Gastroesophageal sphincter (tissue), 4 donors: ENCODE measurements around the gene COPZ1. TPM values are rescaled to one million over a fixed set of nuclear protein-coding genes. Genes with fewer than 3 reads are reported as not detected.

Experiments used
- ATAC-seq: fragments of 150-250 bp; one replicate; pipeline ENCODE4 v1.9.1; 2016; ENCODE audit warnings: mild to moderate bottlenecking, moderate library complexity
- H3K27ac ChIP-seq, 4 donors: fragments of 200-600 bp; sonication (generic) in 3 of 4; 1 replicate in 3 of 4; 2 replicates in 1 of 4; pipeline ENCODE4 v1.5.1; 2016 to 2019
- H3K27me3 ChIP-seq: fragments of 200-600 bp; sonication (generic); one replicate; pipeline ENCODE4 v1.5.1; 2019
- H3K36me3 ChIP-seq, 2 donors: fragments of 200-600 bp; sonication (generic); one replicate each; pipeline ENCODE4 v1.5.1; 2019; ENCODE audit warnings: control low read depth in 1 of 2
- H3K4me1 ChIP-seq, 3 donors: fragments of 200-600 bp; sonication (generic); 1 replicate in 2 of 3; 2 replicates in 1 of 3; pipeline ENCODE4 v1.5.1; 2016 to 2019; ENCODE audit warnings: control low read depth in 2 of 3
- H3K4me3 ChIP-seq, 2 donors: fragments of 200-600 bp; sonication (generic); one replicate each; pipeline ENCODE4 v1.5.1; 2019; ENCODE audit warnings: mild to moderate bottlenecking in 1 of 2, moderate library complexity in 1 of 2
- H3K9me3 ChIP-seq, 3 donors: fragments of 200-600 bp; sonication (generic); one replicate each; pipeline ENCODE4 v1.5.1; 2017 to 2019; ENCODE audit warnings: control low read depth in 2 of 3
- CTCF ChIP-seq, 4 experiments: fragments of 200-600 bp in 2 of 4; fragments of 450-650 bp in 2 of 4; sonication (generic) in 1 of 4; IDR thresholded peaks; one replicate each; pipeline ENCODE4 v1.5.1; 2017 to 2019; ENCODE audit warnings: antibody characterized with exemption in 4 of 4, mild to moderate bottlenecking in 2 of 4, moderate library complexity in 2 of 4
- EP300 ChIP-seq: sonication (generic); formaldehyde crosslinking; IDR thresholded peaks from one replicate; pipeline ENCODE4 v1.6.1; 2017; ENCODE audit warnings: antibody characterized with exemption, mild to moderate bottlenecking
- POLR2A ChIP-seq, 2 donors: fragments of 450-650 bp; IDR thresholded peaks; one replicate each; pipeline ENCODE4 v1.6.1; 2017; ENCODE audit warnings: antibody characterized with exemption in 2 of 2, mild to moderate bottlenecking in 2 of 2, moderate library complexity in 1 of 2
- POLR2AphosphoS5 ChIP-seq: sonication (generic); formaldehyde crosslinking; IDR thresholded peaks from one replicate; pipeline ENCODE4 v1.6.1; 2017; ENCODE audit warnings: antibody characterized with exemption
- WGBS, 2 donors: methylation state at CpG; one replicate each; pipeline ENCODE4 v1.1.5; 2018; ENCODE audit warnings: low coverage in 1 of 2; 5-methylcytosine and 5-hydroxymethylcytosine counted together
- small RNA-seq, 4 donors: library from RNA; depleted of rRNA; stranded (forward); fragments of <200 nt; gene quantifications; one replicate each; pipeline ENCODE3, GENCODE V24; 2016
- total RNA-seq, 4 donors: library from RNA; depleted of rRNA; stranded (reverse); fragments of >200 nt; gene quantifications; one replicate each; pipeline ENCODE4 v1.1.0, GENCODE V29; 2016

COPZ1 gene
- total RNA-seq, 4 donors from 2014 or later, result 47.0 to 138 (median 57.5) TPM

GRCh38 chr12:54398995-54399793 is 74.3 kb downstream of the COPZ1 start:
- WGBS, 2 donors, result 55 to 58% methylated on average over 2 to 4 of the region's 8 CpGs
- Histone ChIP-seq H3K4me3 (no peak overlapping the region), H3K27me3 (no peaks in the 10 kb centered on the region), H3K36me3 (peaks cover 2 to 100% of the 10 kb centered on the region in 2 donors), H3K4me1 (peaks cover 0 to 6% (median 0%) of the 10 kb centered on the region in 3 donors), H3K27ac (peak overlapping the region in 2 of 4 donors; percentile 20 to 59), H3K9me3 (no peaks in the 10 kb centered on the region)
- ATAC-seq, result peak; percentile 82
- no peak for TF ChIP-seq EP300
- peak; percentile 96 to 98 (median 98) for TF ChIP-seq CTCF (IDR thresholded peaks at IDR 0.05)
- TF ChIP-seq POLR2A (IDR thresholded peaks at IDR 0.05), result no peak
- TF ChIP-seq POLR2AphosphoS5, result peak; percentile 20

- TF ChIP-seq POLR2AphosphoS5 (no peak), CTCF (IDR thresholded peaks at IDR 0.05) (no peak), POLR2A (IDR thresholded peaks at IDR 0.05) (no peak), EP300 (no peak)
- Histone ChIP-seq H3K4me3 (no peak overlapping the region), H3K36me3 (peaks cover 2 to 100% of the 10 kb centered on the region in 2 donors), H3K4me1 (peaks cover 0 to 25% (median 0%) of the 10 kb centered on the region in 3 donors), H3K9me3 (no peaks in the 10 kb centered on the region), H3K27me3 (no peaks in the 10 kb centered on the region), H3K27ac (peak overlapping the region in 3 of 4 donors; percentile 35 to 66 (median 57))
- no peak for ATAC-seq
- WGBS, 2 donors, result 64% methylated on average over 2 of the region's 2 CpGs; no CpG with 5 or more reads in 1 of the 2 donors
These were observed 76.2 kb downstream of the COPZ1 start for GRCh38 chr12:54401119-54401518.

Small RNAs within 50 kb of the gene (small RNA-seq; reads per million reads assigned to genes)
- gene MIR148B (19.8 to 55.9 (median 34.1) reads per million in 4 donors), gene RN7SL744P (0 reads per million in 4 donors), gene RNU6-950P (0 reads per million in 4 donors)

Other genes with a start within 250 kb of the COPZ1 start
- gene SMUG1, start 136.1 kb upstream of the COPZ1 start, total RNA-seq, result 10 to 100 TPM; 25.3 to 35.8 (median 31.9) TPM
- 10 to 100 TPM; 32.5 to 62.4 (median 49.3) TPM for gene CBX5, start 45.0 kb upstream of the COPZ1 start, total RNA-seq
- gene HNRNPA1, start 44.4 kb upstream of the COPZ1 start, total RNA-seq, result 100 to 1,000 TPM; 250 to 459 (median 349) TPM
- 1 to 10 TPM in 1 of 4 donors, under 1 TPM in 2, not detected in 1; 0.37 to 1.6 (median 0.77) TPM for gene NFE2, start 24.1 kb upstream of the COPZ1 start, total RNA-seq
- gene GPR84, start 39.4 kb downstream of the COPZ1 start, total RNA-seq, result under 1 TPM in 1 of 4 donors, not detected in 3; 0.54 TPM
- 10 to 100 TPM in 3 of 4 donors, 1 to 10 TPM in 1; 7.5 to 28.0 (median 19.5) TPM for gene ZNF385A, start 59.6 kb downstream of the COPZ1 start, total RNA-seq
- 100 to 1,000 TPM; 141 to 908 (median 220) TPM for gene ITGA5, start 94.1 kb downstream of the COPZ1 start, total RNA-seq
- gene GTSF1, start 148.5 kb downstream of the COPZ1 start, total RNA-seq, result 1 to 10 TPM in 1 of 4 donors, not detected in 3; 1.0 TPM
- gene NCKAP1L, start 172.6 kb downstream of the COPZ1 start, total RNA-seq, result 10 to 100 TPM in 3 of 4 donors, 1 to 10 TPM in 1; 5.9 to 19.9 (median 13.8) TPM
- gene PDE1B, start 224.5 kb downstream of the COPZ1 start, total RNA-seq, result 10 to 100 TPM in 2 of 4 donors, 1 to 10 TPM in 2; 6.3 to 25.4 (median 11.7) TPM